Heart left ventricle (tissue), 13 donors: Measurements from ENCODE around the gene NFATC1.

Experiments used
- POLR2A ChIP-seq, 2 donors: fragments of 450-650 bp; IDR thresholded peaks; one replicate each; pipeline ENCODE4 v1.6.1; 2017; ENCODE audit warnings: antibody characterized with exemption in 2 of 2, mild to moderate bottlenecking in 2 of 2, moderate library complexity in 2 of 2
- TF ChIP-seq, protein P1 (sequence below), 12 donors: fragments of 200-600 bp; sonication (generic) in 4 of 12; IDR thresholded peaks; one replicate each; pipeline versions ENCODE4 v1.5.0 to v1.8.0; 2018 to 2022; ENCODE audit warnings: antibody characterized with exemption in 12 of 12, mild to moderate bottlenecking in 5 of 12
- donor health status: ischemic (EF 13 %, LVEDD 7.1; RV severe dilation, severe dysfunction).
- donor health status: DM: no; HTN: yes; CAD: no.
- donor health status: DM: no; HTN: no; CAD: no.
- donor health status: ischemic (EF 25% LVEDD 6.9; RV normal size, moderate dysfunction).
- donor health status: ischemic (EF 25% LVEDD 5.7; RV mildly dilated, moderate dysfunction).
- donor health status: ischemic (EF 35%, LVEDD 5.7; RV mildly dilated, moderate dysfunction).
- donor health status: nonischemic (EF 11% LVEDD 7.7; RV severe dilation, severe dysfunction).
- donor health status: DM: yes; HTN: yes; CAD: no.
- donor health status: PGD.
- donor health status: ischemic (EF 29% LVEDD 5.4; RV normal size, mild dysfunction).
- donor health status: nonischemic (EF 23%, LVEDD 6.1; RV moderate dilation, normal function).

DNA sequence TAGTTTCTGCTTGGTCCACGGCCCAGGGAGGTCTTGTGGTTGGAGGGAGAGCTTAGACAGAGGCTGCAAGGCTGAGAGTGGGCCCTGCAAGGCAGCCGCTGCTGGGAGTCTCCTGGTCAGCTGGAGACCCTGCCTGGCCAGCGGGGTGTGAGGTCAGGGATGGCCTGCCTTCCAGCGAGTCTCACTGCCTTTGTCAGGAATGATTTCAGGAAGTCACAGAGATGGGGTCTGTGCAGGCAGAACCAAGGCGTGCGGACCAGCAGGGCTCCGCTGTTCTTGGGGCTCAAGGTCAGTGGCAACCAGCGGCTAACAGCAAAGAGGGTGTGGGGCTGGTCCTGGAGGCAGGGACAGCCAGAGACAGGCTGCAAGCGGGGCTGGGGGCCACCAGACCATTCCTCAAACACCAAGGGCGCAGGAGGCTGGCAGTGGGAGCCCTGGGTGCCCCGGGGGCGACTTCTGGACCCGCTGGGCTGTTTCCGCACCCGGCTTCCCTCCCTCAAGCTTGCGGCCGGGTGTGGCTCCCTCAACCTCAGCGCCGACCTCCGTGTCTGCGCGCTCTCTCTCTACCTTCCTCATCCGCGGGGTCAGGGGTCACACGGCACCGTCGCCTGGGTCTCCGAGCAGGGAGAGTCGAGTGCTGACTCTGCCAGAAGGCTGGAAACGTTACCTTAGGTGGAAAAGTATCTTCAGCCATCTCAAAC, 159.4 kb downstream of the NFATC1 start:
- no peak for TF ChIP-seq POLR2A (IDR thresholded peaks at IDR 0.05)
- TF ChIP-seq, protein P1, sequence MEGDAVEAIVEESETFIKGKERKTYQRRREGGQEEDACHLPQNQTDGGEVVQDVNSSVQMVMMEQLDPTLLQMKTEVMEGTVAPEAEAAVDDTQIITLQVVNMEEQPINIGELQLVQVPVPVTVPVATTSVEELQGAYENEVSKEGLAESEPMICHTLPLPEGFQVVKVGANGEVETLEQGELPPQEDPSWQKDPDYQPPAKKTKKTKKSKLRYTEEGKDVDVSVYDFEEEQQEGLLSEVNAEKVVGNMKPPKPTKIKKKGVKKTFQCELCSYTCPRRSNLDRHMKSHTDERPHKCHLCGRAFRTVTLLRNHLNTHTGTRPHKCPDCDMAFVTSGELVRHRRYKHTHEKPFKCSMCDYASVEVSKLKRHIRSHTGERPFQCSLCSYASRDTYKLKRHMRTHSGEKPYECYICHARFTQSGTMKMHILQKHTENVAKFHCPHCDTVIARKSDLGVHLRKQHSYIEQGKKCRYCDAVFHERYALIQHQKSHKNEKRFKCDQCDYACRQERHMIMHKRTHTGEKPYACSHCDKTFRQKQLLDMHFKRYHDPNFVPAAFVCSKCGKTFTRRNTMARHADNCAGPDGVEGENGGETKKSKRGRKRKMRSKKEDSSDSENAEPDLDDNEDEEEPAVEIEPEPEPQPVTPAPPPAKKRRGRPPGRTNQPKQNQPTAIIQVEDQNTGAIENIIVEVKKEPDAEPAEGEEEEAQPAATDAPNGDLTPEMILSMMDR (IDR thresholded peaks at IDR 0.05) = no peak
